GM23338 (cell line): ENCODE results near the gene UPF2. TPM values are rescaled to one million over a fixed set of nuclear protein-coding genes. Genes with fewer than 3 reads are reported as not detected.

Source experiments
- ATAC-seq: fragments of 200-7000 bp; cut with Tn5 transposase; 3 replicates; pipeline ENCODE4 v1.9.1; 2020
- DNase-seq: peaks from one replicate; pipeline ENCODE4 v3.0.0-alpha.2; 2015; ENCODE audit warnings: low spot score
- H2AFZ ChIP-seq: fragments of 200-600 bp; sonication (generic); 2 replicates; pipeline ENCODE4 v1.8.0; 2016; ENCODE audit warnings: antibody characterized with exemption, mild to moderate bottlenecking, moderate library complexity
- H3F3A ChIP-seq: fragments of 200-600 bp; sonication (generic); replicated peaks from 2 replicates; pipeline ENCODE4 v1.8.0; 2017; ENCODE audit warnings: antibody characterized with exemption, mixed run types, low read depth
- H3K27ac ChIP-seq: fragments of 200-600 bp; sonication (generic); 2 replicates; pipeline ENCODE4 v1.6.1; 2016; ENCODE audit warnings: low read depth
- H3K27me3 ChIP-seq: fragments of 200-600 bp; sonication (generic); 2 replicates; pipeline ENCODE4 v1.8.0; 2016; ENCODE audit warnings: mild to moderate bottlenecking, mixed run types, moderate library complexity; ENCODE audit not compliant: insufficient read depth
- H3K36me3 ChIP-seq: fragments of 200-600 bp; sonication (generic); 2 replicates; pipeline ENCODE4 v1.8.0; 2016; ENCODE audit warnings: mild to moderate bottlenecking; ENCODE audit not compliant: insufficient read depth
- H3K4me1 ChIP-seq: fragments of 200-600 bp; sonication (generic); 2 replicates; pipeline ENCODE4 v1.8.0; 2016; ENCODE audit warnings: mild to moderate bottlenecking, moderate library complexity; ENCODE audit not compliant: insufficient read depth
- H3K4me2 ChIP-seq: fragments of 200-600 bp; sonication (generic); 2 replicates; pipeline ENCODE4 v1.7.1; 2017; ENCODE audit warnings: mixed run types
- H3K4me3 ChIP-seq: fragments of 200-600 bp; sonication (generic); 2 replicates; pipeline ENCODE4 v1.6.1; 2016; ENCODE audit warnings: mixed run types
- H3K79me2 ChIP-seq: fragments of 200-600 bp; sonication (generic); replicated peaks from 2 replicates; pipeline ENCODE4 v1.8.0; 2017; ENCODE audit warnings: mild to moderate bottlenecking; ENCODE audit not compliant: insufficient read depth
- H3K9me2 ChIP-seq: fragments of 200-600 bp; sonication (generic); 2 replicates; pipeline ENCODE4 v1.8.0; 2017; ENCODE audit not compliant: insufficient read depth
- H4K20me1 ChIP-seq: fragments of 200-600 bp; sonication (generic); replicated peaks from 2 replicates; pipeline ENCODE4 v1.8.0; 2017; ENCODE audit warnings: mild to moderate bottlenecking; ENCODE audit not compliant: insufficient read depth
- H3K27ac Mint-ChIP-seq: 2 replicates; pipeline ENCODE4 v1.8.0; 2020; ENCODE audit warnings: inconsistent platforms, mild to moderate bottlenecking, moderate library complexity, mixed read lengths
- H3K27me3 Mint-ChIP-seq: 3 replicates; pipeline ENCODE4 v1.8.0; 2022; ENCODE audit warnings: low read depth, mild to moderate bottlenecking, moderate library complexity, mixed read lengths, inconsistent platforms; ENCODE audit not compliant: insufficient read depth, poor library complexity
- H3K36me3 Mint-ChIP-seq: 3 replicates; pipeline ENCODE4 v1.8.0; 2021; ENCODE audit warnings: low read depth, mild to moderate bottlenecking, inconsistent platforms, moderate library complexity, mixed read lengths
- H3K4me1 Mint-ChIP-seq: 3 replicates; pipeline ENCODE4 v1.8.0; 2020; ENCODE audit warnings: mild to moderate bottlenecking, inconsistent platforms, mixed read lengths
- H3K4me3 Mint-ChIP-seq: 3 replicates; pipeline ENCODE4 v1.8.0; 2021; ENCODE audit warnings: moderate library complexity, mild to moderate bottlenecking, inconsistent platforms, mixed read lengths
- H3K9me3 Mint-ChIP-seq: 3 replicates; pipeline ENCODE4 v1.8.0; 2020; ENCODE audit warnings: moderate library complexity, mild to moderate bottlenecking, inconsistent platforms, mixed read lengths
- CREB1 ChIP-seq: fragments of 250-450 bp; sonication (Bioruptor Pico); IDR thresholded peaks from 2 replicates; pipeline ENCODE4 v1.5.0; 2020; ENCODE audit warnings: low read depth, mild to moderate bottlenecking, moderate library complexity
- EZH2 ChIP-seq: fragments of 200-600 bp; sonication (generic); IDR thresholded peaks from one replicate; pipeline ENCODE4 v1.8.0; 2017; ENCODE audit warnings: antibody characterized with exemption, mild to moderate bottlenecking, low read depth; ENCODE audit not compliant: unreplicated experiment
- EZH2phosphoT487 ChIP-seq: fragments of 200-600 bp; sonication (generic); IDR thresholded peaks from one replicate; pipeline ENCODE4 v1.8.1; 2018; ENCODE audit warnings: antibody characterized with exemption; ENCODE audit not compliant: unreplicated experiment
- JUNB ChIP-seq: IDR thresholded peaks from one replicate; pipeline ENCODE4 v1.6.1; 2016; ENCODE audit warnings: antibody characterized with exemption; ENCODE audit not compliant: unreplicated experiment
- POLR2AphosphoS5 ChIP-seq: IDR thresholded peaks from 2 replicates; pipeline ENCODE4 v1.6.1; 2016; ENCODE audit warnings: antibody characterized with exemption, low read depth
- ZNF114 ChIP-seq: fragments of 250-450 bp; sonication (Bioruptor Pico); IDR thresholded peaks from 2 replicates; pipeline ENCODE4 v1.5.0; 2020; ENCODE audit warnings: mild to moderate bottlenecking, moderate library complexity
- ZNF331 ChIP-seq: fragments of 250-450 bp; sonication (Bioruptor Pico); IDR thresholded peaks from 2 replicates; pipeline ENCODE4 v1.5.0; 2020; ENCODE audit warnings: low read depth, mild to moderate bottlenecking, moderate library complexity
- polyA plus RNA-seq: library from polyadenylated mRNA; unstranded; fragments of >200 nt; fragmentation: Nextera tagmentation; extraction: Ambion mirVana; gene quantifications from 2 replicates; pipeline ENCODE4 v1.2.1, GENCODE V29; 2016
- total RNA-seq: library from RNA; depleted of rRNA; stranded (reverse); fragments of >200 nt; shearing (Covaris generic); gene quantifications from 2 replicates; pipeline ENCODE4 v1.2.3, GENCODE V29; 2014
- TF ChIP-seq, protein P1 (sequence below): IDR thresholded peaks from one replicate; pipeline ENCODE4 v1.6.1; 2018; ENCODE audit warnings: antibody characterized with exemption; ENCODE audit not compliant: unreplicated experiment

UPF2 gene
- total and polyA plus RNA-seq, 2 experiments from 2014 or later, result 29.0 to 78.5 TPM

DNA sequence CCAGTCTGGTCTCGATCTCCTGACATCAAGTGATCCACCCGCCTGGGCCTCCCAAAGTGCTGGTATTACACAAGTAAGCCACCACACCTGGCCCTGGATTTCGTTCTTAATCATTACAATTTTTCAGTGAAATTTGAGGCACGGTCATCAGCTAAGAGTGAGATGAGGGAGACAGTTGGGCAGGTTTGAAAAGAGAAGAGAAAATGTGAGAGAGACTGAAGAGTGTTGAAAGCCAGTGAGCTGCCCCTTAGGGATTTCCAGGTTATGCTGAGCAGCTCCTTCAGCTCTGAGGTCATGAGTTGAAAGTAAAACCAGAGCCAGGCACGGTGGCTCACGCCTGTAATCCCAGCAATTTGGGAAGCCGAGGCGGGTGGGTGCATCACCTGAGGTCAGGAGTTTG is 5.9 kb upstream of the UPF2 start:
- Histone ChIP-seq H3K4me3 (no peak overlapping the region), H3K27me3 (no peaks in the 10 kb centered on the region), H3K79me2 (no peaks in the 10 kb centered on the region), H3K27ac (no peak overlapping the region), H3K36me3 (no peaks in the 10 kb centered on the region), H2AFZ (no peak overlapping the region), H3K9me2 (no peaks in the 10 kb centered on the region), H4K20me1 (no peaks in the 10 kb centered on the region), H3K4me2 (no peak overlapping the region), H3K4me1 (0 out of 2 replicates have a peak, but pooled peaks cover 3% of the 10 kb centered on the region), H3F3A (no peaks in the 10 kb centered on the region)
- H3K27me3 Mint-ChIP-seq, result peaks cover 7% of the 10 kb centered on the region
- no peaks in the 10 kb centered on the region for H3K9me3 Mint-ChIP-seq
- no peaks in the 10 kb centered on the region for H3K36me3 Mint-ChIP-seq
- TF ChIP-seq EZH2 (no peak), ZNF331 (no peak), ZNF114 (CRISPR knock-in tag) (no peak), CREB1 (no peak)
- DNase-seq (no peak), ATAC-seq (no peak)
- 0 out of 3 replicates have a peak, but pooled peaks cover 4% of the 10 kb centered on the region for H3K4me1 Mint-ChIP-seq
- no peak overlapping the region for H3K4me3 Mint-ChIP-seq
- no peak overlapping the region for H3K27ac Mint-ChIP-seq

DNA sequence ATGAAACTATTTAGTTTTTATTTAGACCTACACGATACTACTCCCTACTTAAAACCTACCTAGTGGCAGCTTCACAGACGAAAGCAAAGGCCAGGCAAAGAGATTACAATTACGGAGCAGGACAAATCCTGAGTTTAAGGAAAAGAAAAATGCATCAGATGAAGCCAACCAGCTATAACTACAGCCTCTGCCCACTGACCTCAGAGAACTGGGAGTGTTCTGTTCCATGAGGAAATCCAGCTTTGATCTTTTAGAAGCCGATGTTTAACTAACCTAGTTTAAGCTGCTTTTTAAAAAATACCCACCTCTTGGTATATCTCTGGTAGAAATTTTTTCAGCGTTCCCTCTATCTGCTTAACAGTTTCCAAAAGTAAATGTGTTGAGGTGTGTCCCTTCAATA is 3.0 kb upstream of the UPF2 start:
- no peak overlapping the region for H3K27ac Mint-ChIP-seq
- no peaks in the 10 kb centered on the region for H3K36me3 ChIP-seq
- H3K27me3 ChIP-seq, result no peaks in the 10 kb centered on the region
- TF ChIP-seq, protein P1, sequence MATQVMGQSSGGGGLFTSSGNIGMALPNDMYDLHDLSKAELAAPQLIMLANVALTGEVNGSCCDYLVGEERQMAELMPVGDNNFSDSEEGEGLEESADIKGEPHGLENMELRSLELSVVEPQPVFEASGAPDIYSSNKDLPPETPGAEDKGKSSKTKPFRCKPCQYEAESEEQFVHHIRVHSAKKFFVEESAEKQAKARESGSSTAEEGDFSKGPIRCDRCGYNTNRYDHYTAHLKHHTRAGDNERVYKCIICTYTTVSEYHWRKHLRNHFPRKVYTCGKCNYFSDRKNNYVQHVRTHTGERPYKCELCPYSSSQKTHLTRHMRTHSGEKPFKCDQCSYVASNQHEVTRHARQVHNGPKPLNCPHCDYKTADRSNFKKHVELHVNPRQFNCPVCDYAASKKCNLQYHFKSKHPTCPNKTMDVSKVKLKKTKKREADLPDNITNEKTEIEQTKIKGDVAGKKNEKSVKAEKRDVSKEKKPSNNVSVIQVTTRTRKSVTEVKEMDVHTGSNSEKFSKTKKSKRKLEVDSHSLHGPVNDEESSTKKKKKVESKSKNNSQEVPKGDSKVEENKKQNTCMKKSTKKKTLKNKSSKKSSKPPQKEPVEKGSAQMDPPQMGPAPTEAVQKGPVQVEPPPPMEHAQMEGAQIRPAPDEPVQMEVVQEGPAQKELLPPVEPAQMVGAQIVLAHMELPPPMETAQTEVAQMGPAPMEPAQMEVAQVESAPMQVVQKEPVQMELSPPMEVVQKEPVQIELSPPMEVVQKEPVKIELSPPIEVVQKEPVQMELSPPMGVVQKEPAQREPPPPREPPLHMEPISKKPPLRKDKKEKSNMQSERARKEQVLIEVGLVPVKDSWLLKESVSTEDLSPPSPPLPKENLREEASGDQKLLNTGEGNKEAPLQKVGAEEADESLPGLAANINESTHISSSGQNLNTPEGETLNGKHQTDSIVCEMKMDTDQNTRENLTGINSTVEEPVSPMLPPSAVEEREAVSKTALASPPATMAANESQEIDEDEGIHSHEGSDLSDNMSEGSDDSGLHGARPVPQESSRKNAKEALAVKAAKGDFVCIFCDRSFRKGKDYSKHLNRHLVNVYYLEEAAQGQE, result no peak
- peaks cover 19% of the 10 kb centered on the region for H3K79me2 ChIP-seq
- no peak for ATAC-seq
- H3K4me3 ChIP-seq, result no peak overlapping the region
- H3K4me1 Mint-ChIP-seq, result peaks cover 19% of the 10 kb centered on the region; the same call in 2 of the 3 replicates
- H3K4me3 Mint-ChIP-seq, result no peak overlapping the region
- no peaks in the 10 kb centered on the region for H3K36me3 Mint-ChIP-seq
- no peak overlapping the region for H2AFZ ChIP-seq
- H3K27me3 Mint-ChIP-seq, result peaks cover 13% of the 10 kb centered on the region
- H3K4me2 ChIP-seq, result no peak overlapping the region
- DNase-seq, result no peak
- no peaks in the 10 kb centered on the region for H3K9me2 ChIP-seq
- no peaks in the 10 kb centered on the region for H4K20me1 ChIP-seq
- no peaks in the 10 kb centered on the region for H3K9me3 Mint-ChIP-seq
- H3F3A ChIP-seq, result no peaks in the 10 kb centered on the region
- H3K27ac ChIP-seq, result no peak overlapping the region
- H3K4me1 ChIP-seq, result peaks cover 13% of the 10 kb centered on the region; the same call in 1 of the 2 replicates

DNA sequence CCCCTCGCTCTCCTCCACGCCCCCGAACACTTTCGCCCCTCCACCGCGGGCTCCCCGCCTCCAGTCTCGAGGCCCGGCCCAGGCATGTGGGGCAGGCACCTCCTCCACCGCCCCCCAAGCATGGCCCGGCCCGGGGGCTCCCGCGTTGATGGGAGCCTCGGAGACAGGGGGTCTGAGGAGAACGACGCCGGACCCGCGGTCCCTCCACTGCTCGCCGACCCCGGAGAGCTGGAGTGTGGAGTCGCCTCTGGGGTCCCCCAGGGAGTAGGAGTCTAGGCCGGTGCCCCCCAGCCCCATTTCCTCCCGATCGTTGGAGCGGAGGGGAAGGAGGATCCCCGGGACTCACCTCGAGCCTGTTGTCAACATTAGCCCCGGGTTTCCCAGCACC is 206 bp downstream of the UPF2 start:
- Mint-ChIP-seq H3K4me3 (peak overlapping the region; percentile 93), H3K36me3 (no peaks in the 10 kb centered on the region), H3K27ac (peak overlapping the region; percentile 100; the same call in 1 of the 2 replicates), H3K27me3 (peaks cover 10% of the 10 kb centered on the region), H3K9me3 (no peaks in the 10 kb centered on the region), H3K4me1 (peaks cover 22% of the 10 kb centered on the region; the same call in 2 of the 3 replicates)
- Histone ChIP-seq H3F3A (no peaks in the 10 kb centered on the region), H3K9me2 (no peaks in the 10 kb centered on the region), H3K4me1 (peaks cover 13% of the 10 kb centered on the region; the same call in 1 of the 2 replicates), H2AFZ (no peak overlapping the region), H3K27ac (peak overlapping the region; percentile 93), H3K4me2 (peak overlapping the region; percentile 82), H3K79me2 (peaks cover 51% of the 10 kb centered on the region), H3K27me3 (no peaks in the 10 kb centered on the region), H4K20me1 (no peaks in the 10 kb centered on the region), H3K36me3 (no peaks in the 10 kb centered on the region), H3K4me3 (peak overlapping the region; percentile 93)
- DNase-seq (peak; percentile 27), ATAC-seq (peak; percentile 30)
- TF ChIP-seq EZH2phosphoT487 (no peak), JUNB (no peak), POLR2AphosphoS5 (peak; percentile 71)
